HEK293 (cell line): ENCODE data around the gene RAB1A.
A peak's percentile ranks its signal among the peaks of the same experiment; 100 is the strongest.

Experiments used
- CTCF ChIA-PET: fragments of 350-600 bp; formaldehyde crosslinking; extraction: SDS; loops from one replicate; lab custom pipeline; 2021; ENCODE audit warnings: antibody characterized with exemption; lab: Yijun Ruan, JAX
- POLR2A ChIA-PET: fragments of 300-600 bp; formaldehyde crosslinking; extraction: SDS; loops from one replicate; lab custom pipeline; 2020; ENCODE audit warnings: antibody characterized with exemption, inconsistent platforms; lab: Yijun Ruan, JAX
- H3K27ac ChIP-seq: fragments of 200-500 bp; sonication (Bioruptor generic); 2 replicates; pipeline ENCODE4 v1.5.1; 2014; ENCODE audit warnings: low read depth, low read length, control low read depth, inconsistent platforms; ENCODE audit errors: extremely low read depth
- H3K36me3 ChIP-seq, 2 experiments: fragments of 200-500 bp in 1 of 2; sonication (Bioruptor generic) in 1 of 2; 1 replicate in 1 of 2; 2 replicates in 1 of 2; pipeline ENCODE4 v1.5.1; 2014 to 2017; ENCODE audit warnings: inconsistent platforms in 2 of 2, low read length in 2 of 2; ENCODE audit not compliant: control insufficient read depth in 2 of 2, insufficient read depth in 1 of 2
- H3K4me1 ChIP-seq: fragments of 200-500 bp; sonication (Bioruptor generic); 2 replicates; pipeline ENCODE4 v1.5.1; 2014; ENCODE audit warnings: mild to moderate bottlenecking, low read length, inconsistent platforms; ENCODE audit not compliant: control insufficient read depth, insufficient read depth
- H3K4me3 ChIP-seq: 2 replicates; pipeline ENCODE4 v1.5.1; 2011; ENCODE audit warnings: low read depth, mild to moderate bottlenecking, control low read depth, low read length, moderate library complexity
- H3K9me3 ChIP-seq: fragments of 200-500 bp; sonication (Bioruptor generic); 2 replicates; pipeline ENCODE4 v1.5.1; 2014; ENCODE audit warnings: low read depth, low read length, inconsistent platforms; ENCODE audit not compliant: control insufficient read depth, insufficient read depth
- BCL11A ChIP-seq: fragments of 450-650 bp; formaldehyde crosslinking; IDR thresholded peaks from 2 replicates; pipeline ENCODE4 v1.5.1; 2016; ENCODE audit warnings: low read depth, missing biosample characterization, missing genetic modification characterization
- HIC1 ChIP-seq: fragments of 450-650 bp; formaldehyde crosslinking; IDR thresholded peaks from 2 replicates; pipeline ENCODE4 v1.5.1; 2016; ENCODE audit warnings: missing biosample characterization, missing genetic modification characterization
- KLF16 ChIP-seq: fragments of 450-650 bp; formaldehyde crosslinking; IDR thresholded peaks from 2 replicates; pipeline ENCODE4 v1.5.1; 2017; ENCODE audit warnings: missing biosample characterization, missing genetic modification characterization
- MYNN ChIP-seq: fragments of 450-650 bp; formaldehyde crosslinking; IDR thresholded peaks from 2 replicates; pipeline ENCODE4 v1.5.1; 2016; ENCODE audit warnings: missing biosample characterization, missing genetic modification characterization, borderline replicate concordance
- PATZ1 ChIP-seq: fragments of 450-650 bp; formaldehyde crosslinking; IDR thresholded peaks from 2 replicates; pipeline ENCODE4 v1.5.1; 2016; ENCODE audit warnings: missing biosample characterization, missing genetic modification characterization
- PRDM10 ChIP-seq: fragments of 450-650 bp; formaldehyde crosslinking; IDR thresholded peaks from 2 replicates; pipeline ENCODE4 v1.5.1; 2016; ENCODE audit warnings: missing biosample characterization, missing genetic modification characterization
- YY2 ChIP-seq: fragments of 450-650 bp; formaldehyde crosslinking; IDR thresholded peaks from 2 replicates; pipeline ENCODE4 v1.5.1; 2016; ENCODE audit warnings: missing biosample characterization, missing genetic modification characterization
- ZBTB17 ChIP-seq: fragments of 450-650 bp; formaldehyde crosslinking; IDR thresholded peaks from 2 replicates; pipeline ENCODE4 v1.5.1; 2016; ENCODE audit warnings: missing biosample characterization, missing genetic modification characterization
- ZFHX2 ChIP-seq: fragments of 450-650 bp; formaldehyde crosslinking; conservative IDR thresholded peaks from 2 replicates; pipeline ENCODE4 v1.5.1; 2016; ENCODE audit warnings: missing biosample characterization, missing genetic modification characterization
- ZNF138 ChIP-seq: fragments of 450-650 bp; formaldehyde crosslinking; IDR thresholded peaks from 2 replicates; pipeline ENCODE4 v1.5.1; 2016; ENCODE audit warnings: missing biosample characterization, missing genetic modification characterization, borderline replicate concordance
- ZNF140 ChIP-seq: fragments of 450-650 bp; formaldehyde crosslinking; IDR thresholded peaks from 2 replicates; pipeline ENCODE4 v1.5.1; 2016; ENCODE audit warnings: missing biosample characterization, missing genetic modification characterization
- ZNF16 ChIP-seq: fragments of 450-650 bp; formaldehyde crosslinking; IDR thresholded peaks from 2 replicates; pipeline ENCODE4 v1.5.1; 2016; ENCODE audit warnings: low read depth, missing biosample characterization, missing genetic modification characterization
- ZNF341 ChIP-seq: fragments of 450-650 bp; formaldehyde crosslinking; IDR thresholded peaks from 2 replicates; pipeline ENCODE4; 2016; ENCODE audit warnings: low read depth, missing biosample characterization, missing genetic modification characterization
- ZNF510 ChIP-seq: fragments of 450-650 bp; formaldehyde crosslinking; IDR thresholded peaks from 2 replicates; pipeline ENCODE4 v1.5.1; 2018; ENCODE audit warnings: mild to moderate bottlenecking, missing genetic modification characterization, missing biosample characterization; ENCODE audit not compliant: insufficient replicate concordance
- ZNF623 ChIP-seq: fragments of 450-650 bp; formaldehyde crosslinking; IDR thresholded peaks from 2 replicates; pipeline ENCODE4 v1.5.1; 2016; ENCODE audit warnings: missing biosample characterization, missing genetic modification characterization
- ZNF677 ChIP-seq: fragments of 450-650 bp; IDR thresholded peaks from 2 replicates; pipeline ENCODE4 v1.5.0; 2018; ENCODE audit warnings: missing biosample characterization, mild to moderate bottlenecking, missing genetic modification characterization, moderate library complexity
- ZSCAN23 ChIP-seq: fragments of 450-650 bp; formaldehyde crosslinking; IDR thresholded peaks from 2 replicates; pipeline ENCODE4 v1.5.1; 2016; ENCODE audit warnings: missing biosample characterization, missing genetic modification characterization

Gene RAB1A

GRCh38 chr2:65130664-65131175 lies 814 bp upstream of the RAB1A start:
- Histone ChIP-seq H3K4me1 (peaks cover 19% of the 10 kb centered on the region), H3K36me3 (no peaks in the 10 kb centered on the region), H3K9me3 (no peaks in the 10 kb centered on the region), H3K27ac (peak overlapping the region; percentile 50; the same call in 1 of the 2 replicates), H3K4me3 (peak overlapping the region; percentile 59)
- TF ChIP-seq ZNF510 (no peak), YY2 (tag by site-specific recombination) (no peak), BCL11A (tag by site-specific recombination) (no peak), PRDM10 (tag by site-specific recombination) (peak; percentile 86), ZNF341 (tag by site-specific recombination) (peak; percentile 20), ZNF140 (tag by site-specific recombination) (no peak), ZNF677 (tag by site-specific recombination) (no peak), HIC1 (peak; percentile 11; the same call in 1 of the 2 replicates), ZSCAN23 (tag by site-specific recombination) (no peak), ZNF138 (tag by site-specific recombination) (no peak), KLF16 (tag by site-specific recombination) (0 out of 2 replicates have a peak, but pooled peaks have one; percentile 20), ZNF623 (tag by site-specific recombination) (peak; percentile 98), ZBTB17 (tag by site-specific recombination) (peak; percentile 78), PATZ1 (tag by site-specific recombination) (no peak), ZFHX2 (tag by site-specific recombination) (no peak), ZNF16 (tag by site-specific recombination) (no peak), MYNN (tag by site-specific recombination) (0 out of 2 replicates have a peak, but pooled peaks have one; percentile 51)
- POLR2A ChIA-PET, result interaction anchor here (0.6 to 2.8 kb wide), 18 partner anchors 8 to 477 kb away, joined by 3 to 35 read pairs (median 4); partner anchors contain the start of genes ACTR2, CEP68 and SERTAD2
- CTCF ChIA-PET, result interaction anchor here (0.8 to 1.1 kb wide), 3 partner anchors 17 to 57 kb away, joined by 4 read pairs; no protein-coding TSS in a partner anchor
